Ascending aorta (tissue), 2 donors: ENCODE results near the gene SSR1. TPM values are rescaled to one million over a fixed set of nuclear protein-coding genes. Genes with fewer than 3 reads are reported as not detected.

ENCODE experiments used
- DNase-seq, 2 donors: peaks; one replicate each; pipeline ENCODE4 v3.0.0-alpha.2; 2019; ENCODE audit warnings: low spot score in 2 of 2
- H3K27ac ChIP-seq, 2 donors: fragments of 200-600 bp; sonication (generic); one replicate each; pipeline ENCODE4 v1.5.1; 2016 to 2017; ENCODE audit warnings: mild to moderate bottlenecking in 1 of 2
- H3K27me3 ChIP-seq: fragments of 200-600 bp; sonication (generic); one replicate; pipeline ENCODE4 v1.5.1; 2017
- H3K36me3 ChIP-seq, 2 donors: fragments of 200-600 bp; sonication (generic); one replicate each; pipeline ENCODE4 v1.5.1; 2016
- H3K4me1 ChIP-seq, 2 donors: fragments of 200-600 bp; sonication (generic); one replicate each; pipeline ENCODE4 v1.5.1; 2016 to 2017; ENCODE audit warnings: mild to moderate bottlenecking in 1 of 2
- H3K4me3 ChIP-seq, 2 donors: fragments of 200-600 bp; sonication (generic); one replicate each; pipeline ENCODE4 v1.5.1; 2016 to 2017; ENCODE audit warnings: mild to moderate bottlenecking in 1 of 2
- H3K9me3 ChIP-seq, 2 donors: fragments of 200-600 bp; sonication (generic); one replicate each; pipeline ENCODE4 v1.5.1; 2016
- CTCF ChIP-seq, 3 experiments: fragments of 200-600 bp in 2 of 3; fragments of 450-650 bp in 1 of 3; sonication (generic) in 2 of 3; IDR thresholded peaks; one replicate each; pipeline ENCODE4 v1.5.1; 2016 to 2019; ENCODE audit warnings: antibody characterized with exemption in 3 of 3, mild to moderate bottlenecking in 1 of 3, moderate library complexity in 1 of 3
- intact Hi-C: fragments of 100-400 bp; cut with DNase I; formaldehyde crosslinking; loops from one replicate; pipeline ENCODE4 v1.15.1; 2023
- total RNA-seq: library from RNA; depleted of rRNA; stranded (reverse); fragments of >200 nt; gene quantifications from one replicate; pipeline ENCODE4 v1.1.0, GENCODE V29; 2016

The SSR1 gene
- total RNA-seq, 1 donor from 2014 or later: 46.4 TPM

GRCh38 chr6:7230327-7230691 lies 82.7 kb downstream of the SSR1 start:
- intact Hi-C loops: no loop called here
- H3K27ac ChIP-seq: no peak overlapping the region
- no peaks in the 10 kb centered on the region for H3K27me3 ChIP-seq
- peaks cover 64 to 74% of the 10 kb centered on the region in 2 donors for H3K36me3 ChIP-seq
- H3K9me3 ChIP-seq: no peaks in the 10 kb centered on the region
- H3K4me3 ChIP-seq: no peak overlapping the region
- TF ChIP-seq CTCF (IDR thresholded peaks at IDR 0.05): no peak
- no peak for DNase-seq
- H3K4me1 ChIP-seq: no peaks in the 10 kb centered on the region

GRCh38 chr6:7229376-7230326 lies 83.3 kb downstream of the SSR1 start:
- H3K4me3 ChIP-seq: no peak overlapping the region
- intact Hi-C loops: no loop called here
- H3K9me3 ChIP-seq: no peaks in the 10 kb centered on the region
- TF ChIP-seq CTCF (IDR thresholded peaks at IDR 0.05): no peak
- no peaks in the 10 kb centered on the region for H3K4me1 ChIP-seq
- no peaks in the 10 kb centered on the region for H3K27me3 ChIP-seq
- H3K36me3 ChIP-seq: peaks cover 64 to 77% of the 10 kb centered on the region in 2 donors
- no peak overlapping the region for H3K27ac ChIP-seq
- DNase-seq: no peak

- Histone ChIP-seq H3K36me3 (peaks cover 64 to 75% of the 10 kb centered on the region in 2 donors), H3K4me3 (no peak overlapping the region), H3K27ac (no peak overlapping the region), H3K27me3 (no peaks in the 10 kb centered on the region), H3K4me1 (no peaks in the 10 kb centered on the region), H3K9me3 (no peaks in the 10 kb centered on the region)
- TF ChIP-seq CTCF (IDR thresholded peaks at IDR 0.05): no peak
- DNase-seq: no peak
- intact Hi-C loops: no loop called here
Observed at GRCh38 chr6:7228662-7229375, 84.2 kb downstream of the SSR1 start.

GRCh38 chr6:7224731-7225130 lies 88.3 kb downstream of the SSR1 start:
- intact Hi-C loops: no loop called here
- Histone ChIP-seq H3K9me3 (no peaks in the 10 kb centered on the region), H3K36me3 (peaks cover 35 to 57% of the 10 kb centered on the region in 2 donors), H3K27me3 (no peaks in the 10 kb centered on the region), H3K27ac (no peak overlapping the region), H3K4me1 (no peaks in the 10 kb centered on the region), H3K4me3 (no peak overlapping the region)
- no peak for DNase-seq
- no peak for TF ChIP-seq CTCF (IDR thresholded peaks at IDR 0.05)

GRCh38 chr6:7222197-7222596 lies 90.8 kb downstream of the SSR1 start:
- no peak for TF ChIP-seq CTCF (IDR thresholded peaks at IDR 0.05)
- Histone ChIP-seq H3K27me3 (no peaks in the 10 kb centered on the region), H3K4me3 (no peak overlapping the region), H3K27ac (no peak overlapping the region), H3K9me3 (no peaks in the 10 kb centered on the region), H3K36me3 (peaks cover 20 to 33% of the 10 kb centered on the region in 2 donors), H3K4me1 (no peaks in the 10 kb centered on the region)
- intact Hi-C loops: no loop called here
- no peak for DNase-seq
